Bronchial epithelial cell (primary cell): ENCODE data around the gene SIK2. TPM values are rescaled to one million over a fixed set of nuclear protein-coding genes. Genes with fewer than 3 reads are reported as not detected.
A peak's percentile ranks its signal among the peaks of the same experiment; 100 is the strongest.

ENCODE experiments used
- DNase-seq: peaks from one replicate; pipeline ENCODE4 v3.0.0-alpha.2; 2010; ENCODE audit warnings: low read depth
- FAIRE-seq: peaks from 2 replicates; lab custom pipeline; 2011; peaks lifted over from hg19 to GRCh38; lab: Jason Lieb, UNC
- H3K27me3 ChIP-seq: 2 replicates; pipeline ENCODE4 v1.5.1; 2011; ENCODE audit warnings: low read length; ENCODE audit not compliant: control insufficient read depth, insufficient read depth
- H3K36me3 ChIP-seq: 2 replicates; pipeline ENCODE4 v1.5.1; 2011; ENCODE audit warnings: low read length; ENCODE audit not compliant: control insufficient read depth, insufficient read depth
- H3K4me3 ChIP-seq: 2 replicates; pipeline ENCODE4 v1.5.1; 2011; ENCODE audit warnings: mild to moderate bottlenecking, low read depth, low read length, control low read depth
- CTCF ChIP-seq: IDR thresholded peaks from 2 replicates; pipeline ENCODE4 v1.5.1; 2011; ENCODE audit warnings: mild to moderate bottlenecking, moderate library complexity, low read length, control low read depth, inconsistent platforms; ENCODE audit not compliant: insufficient read depth, severe bottlenecking
- total RNA-seq: library from RNA; depleted of rRNA; stranded (reverse); fragments of >200 nt; gene quantifications from 2 replicates; pipeline ENCODE4 v1.2.1, GENCODE V29; 2014

SIK2 gene
- total RNA-seq, 1 donor from 2014 or later, result 2.9 TPM

- FAIRE-seq (no peak), DNase-seq (no peak)
- H3K36me3 ChIP-seq, result peaks cover 8% of the 10 kb centered on the region
- TF ChIP-seq CTCF, result no peak
- no peaks in the 10 kb centered on the region for H3K27me3 ChIP-seq
- no peak overlapping the region for H3K4me3 ChIP-seq
Observed at GRCh38 chr11:111761036-111761435, 158.8 kb downstream of the SIK2 start.

- DNase-seq, result no peak
- no peak for TF ChIP-seq CTCF
- FAIRE-seq, result no peak
- Histone ChIP-seq H3K4me3 (no peak overlapping the region), H3K36me3 (peaks cover 6% of the 10 kb centered on the region), H3K27me3 (no peaks in the 10 kb centered on the region)
Observed at GRCh38 chr11:111762526-111762925, 160.3 kb downstream of the SIK2 start.

GRCh38 chr11:111762981-111763643 is 160.9 kb downstream of the SIK2 start:
- Histone ChIP-seq H3K27me3 (no peaks in the 10 kb centered on the region), H3K36me3 (peaks cover 6% of the 10 kb centered on the region), H3K4me3 (no peak overlapping the region)
- TF ChIP-seq CTCF, result no peak
- no peak for DNase-seq
- no peak for FAIRE-seq

GRCh38 chr11:111764621-111765020 is 162.4 kb downstream of the SIK2 start:
- TF ChIP-seq CTCF, result no peak
- peaks cover 6% of the 10 kb centered on the region for H3K36me3 ChIP-seq
- no peak for DNase-seq
- no peaks in the 10 kb centered on the region for H3K27me3 ChIP-seq
- FAIRE-seq, result no peak
- H3K4me3 ChIP-seq, result peak overlapping the region; percentile 92

GRCh38 chr11:111765320-111765983 is 163.2 kb downstream of the SIK2 start:
- Histone ChIP-seq H3K4me3 (peak overlapping the region; percentile 92), H3K27me3 (no peaks in the 10 kb centered on the region), H3K36me3 (peaks cover 5% of the 10 kb centered on the region)
- DNase-seq (peak; percentile 15), FAIRE-seq (no peak)
- TF ChIP-seq CTCF, result no peak
